Gastroesophageal sphincter (tissue), 4 donors: Measurements from ENCODE around the gene ATP6V0A4. TPM values are rescaled to one million over a fixed set of nuclear protein-coding genes. Genes with fewer than 3 reads are reported as not detected.
"Not testable (repeated sequence)": the region's sequence is repeated elsewhere in the genome, so short reads cannot be mapped to it uniquely, and the experiment has no call there.

ENCODE experiments used
- ATAC-seq: fragments of 150-250 bp; one replicate; pipeline ENCODE4 v1.9.1; 2016; ENCODE audit warnings: mild to moderate bottlenecking, moderate library complexity
- H3K27ac ChIP-seq, 4 donors: fragments of 200-600 bp; sonication (generic) in 3 of 4; 1 replicate in 3 of 4; 2 replicates in 1 of 4; pipeline ENCODE4 v1.5.1; 2016 to 2019
- H3K27me3 ChIP-seq: fragments of 200-600 bp; sonication (generic); one replicate; pipeline ENCODE4 v1.5.1; 2019
- H3K36me3 ChIP-seq, 2 donors: fragments of 200-600 bp; sonication (generic); one replicate each; pipeline ENCODE4 v1.5.1; 2019; ENCODE audit warnings: control low read depth in 1 of 2
- H3K4me1 ChIP-seq, 3 donors: fragments of 200-600 bp; sonication (generic); 1 replicate in 2 of 3; 2 replicates in 1 of 3; pipeline ENCODE4 v1.5.1; 2016 to 2019; ENCODE audit warnings: control low read depth in 2 of 3
- H3K4me3 ChIP-seq, 2 donors: fragments of 200-600 bp; sonication (generic); one replicate each; pipeline ENCODE4 v1.5.1; 2019; ENCODE audit warnings: mild to moderate bottlenecking in 1 of 2, moderate library complexity in 1 of 2
- H3K9me3 ChIP-seq, 3 donors: fragments of 200-600 bp; sonication (generic); one replicate each; pipeline ENCODE4 v1.5.1; 2017 to 2019; ENCODE audit warnings: control low read depth in 2 of 3
- EP300 ChIP-seq: sonication (generic); formaldehyde crosslinking; IDR thresholded peaks from one replicate; pipeline ENCODE4 v1.6.1; 2017; ENCODE audit warnings: antibody characterized with exemption, mild to moderate bottlenecking
- POLR2A ChIP-seq, 2 donors: fragments of 450-650 bp; IDR thresholded peaks; one replicate each; pipeline ENCODE4 v1.6.1; 2017; ENCODE audit warnings: antibody characterized with exemption in 2 of 2, mild to moderate bottlenecking in 2 of 2, moderate library complexity in 1 of 2
- POLR2AphosphoS5 ChIP-seq: sonication (generic); formaldehyde crosslinking; IDR thresholded peaks from one replicate; pipeline ENCODE4 v1.6.1; 2017; ENCODE audit warnings: antibody characterized with exemption
- whole genome bisulfite sequencing, 2 donors: methylation state at CpG; one replicate each; pipeline ENCODE4 v1.1.5; 2018; ENCODE audit warnings: low coverage in 1 of 2; 5-methylcytosine and 5-hydroxymethylcytosine counted together
- total RNA-seq, 4 donors: library from RNA; depleted of rRNA; stranded (reverse); fragments of >200 nt; gene quantifications; one replicate each; pipeline ENCODE4 v1.1.0, GENCODE V29; 2016
- TF ChIP-seq, protein P1 (sequence below), 4 experiments: fragments of 200-600 bp in 2 of 4; fragments of 450-650 bp in 2 of 4; sonication (generic) in 1 of 4; IDR thresholded peaks; one replicate each; pipeline ENCODE4 v1.5.1; 2017 to 2019; ENCODE audit warnings: antibody characterized with exemption in 4 of 4, mild to moderate bottlenecking in 2 of 4, moderate library complexity in 2 of 4

The ATP6V0A4 gene
- total RNA-seq, 4 donors from 2014 or later: 0.82 TPM; not detected in 3

DNA sequence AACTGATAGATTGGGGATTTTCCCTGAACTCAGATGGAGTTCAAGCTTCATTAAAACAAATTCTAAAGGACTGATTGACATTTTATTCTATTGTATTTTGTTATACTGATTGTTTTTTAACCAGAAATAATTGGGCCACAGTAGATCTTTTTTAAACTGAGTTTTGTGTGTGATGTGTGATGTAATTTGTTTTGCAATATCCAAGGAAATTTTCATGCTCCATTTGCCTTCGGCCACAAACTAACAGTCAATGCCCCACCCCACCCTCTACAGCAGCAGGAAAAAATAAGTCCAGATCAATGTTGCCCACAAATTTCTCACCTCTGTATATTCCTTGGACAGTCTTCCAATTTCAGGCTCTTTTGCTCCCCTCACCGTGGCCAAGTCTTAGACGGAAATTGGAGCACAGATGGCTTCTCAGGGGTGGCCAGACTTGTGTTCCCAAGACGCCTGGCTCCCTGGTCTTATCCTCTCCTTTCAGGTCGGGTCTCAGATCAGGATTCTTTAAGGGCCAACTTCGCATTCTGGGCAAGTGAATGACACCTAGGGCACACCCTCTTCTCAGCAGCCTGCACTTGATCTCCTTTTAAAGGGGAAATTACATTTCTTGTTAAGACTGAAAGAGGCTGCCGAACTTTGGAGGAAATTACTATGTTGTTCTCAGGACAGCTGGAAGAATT lies 97.0 kb downstream of the ATP6V0A4 start, which contains the start of gene SVOPL:
SVOPL (minus strand) TSS at position 506 of the 680 bp plus-strand sequence. CDS start 22,317 bp downstream, outside the sequence.
- Histone ChIP-seq H3K9me3 (no peaks in the 10 kb centered on the region), H3K27ac (no peak within 1 kb of the TSS), H3K4me3 (no peak within 1 kb of the TSS), H3K36me3 (no peaks in the 10 kb centered on the region), H3K4me1 (no peaks in the 10 kb centered on the region), H3K27me3 (no peaks in the 10 kb centered on the region)
- TF ChIP-seq, protein P1, sequence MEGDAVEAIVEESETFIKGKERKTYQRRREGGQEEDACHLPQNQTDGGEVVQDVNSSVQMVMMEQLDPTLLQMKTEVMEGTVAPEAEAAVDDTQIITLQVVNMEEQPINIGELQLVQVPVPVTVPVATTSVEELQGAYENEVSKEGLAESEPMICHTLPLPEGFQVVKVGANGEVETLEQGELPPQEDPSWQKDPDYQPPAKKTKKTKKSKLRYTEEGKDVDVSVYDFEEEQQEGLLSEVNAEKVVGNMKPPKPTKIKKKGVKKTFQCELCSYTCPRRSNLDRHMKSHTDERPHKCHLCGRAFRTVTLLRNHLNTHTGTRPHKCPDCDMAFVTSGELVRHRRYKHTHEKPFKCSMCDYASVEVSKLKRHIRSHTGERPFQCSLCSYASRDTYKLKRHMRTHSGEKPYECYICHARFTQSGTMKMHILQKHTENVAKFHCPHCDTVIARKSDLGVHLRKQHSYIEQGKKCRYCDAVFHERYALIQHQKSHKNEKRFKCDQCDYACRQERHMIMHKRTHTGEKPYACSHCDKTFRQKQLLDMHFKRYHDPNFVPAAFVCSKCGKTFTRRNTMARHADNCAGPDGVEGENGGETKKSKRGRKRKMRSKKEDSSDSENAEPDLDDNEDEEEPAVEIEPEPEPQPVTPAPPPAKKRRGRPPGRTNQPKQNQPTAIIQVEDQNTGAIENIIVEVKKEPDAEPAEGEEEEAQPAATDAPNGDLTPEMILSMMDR (IDR thresholded peaks at IDR 0.05): no peak
- TF ChIP-seq EP300 (no peak), POLR2AphosphoS5 (no peak), POLR2A (IDR thresholded peaks at IDR 0.05) (no peak)
- ATAC-seq: no peak
- WGBS, 2 donors: 69 to 73% methylated on average over 2 to 4 of the region's 7 CpGs

DNA sequence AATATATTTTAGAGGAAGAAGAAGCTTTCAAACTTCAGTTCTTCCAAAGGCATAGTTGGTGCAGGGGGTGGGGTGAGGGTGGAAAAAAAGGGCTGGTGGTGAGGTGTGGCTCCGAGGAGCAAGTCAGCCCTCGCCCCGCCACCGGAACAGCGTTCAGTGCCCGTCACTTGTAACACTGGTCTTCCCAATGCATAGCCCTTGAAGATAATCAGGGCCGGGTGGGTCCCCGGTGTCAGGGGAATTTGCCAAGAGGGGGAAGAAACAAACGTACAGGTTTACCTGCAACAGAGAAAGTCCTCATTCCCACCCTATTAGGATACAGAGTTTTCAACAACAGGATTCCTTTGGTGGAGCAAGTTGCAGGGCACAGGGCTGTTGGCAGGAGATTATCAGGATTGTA lies 98.3 kb downstream of the ATP6V0A4 start:
- TF ChIP-seq POLR2AphosphoS5 (no peak), POLR2A (IDR thresholded peaks at IDR 0.05) (no peak), EP300 (no peak)
- TF ChIP-seq, protein P1 (IDR thresholded peaks at IDR 0.05): no peak
- Histone ChIP-seq H3K4me3 (no peak overlapping the region), H3K4me1 (no peaks in the 10 kb centered on the region), H3K27me3 (no peaks in the 10 kb centered on the region), H3K36me3 (no peaks in the 10 kb centered on the region), H3K9me3 (no peaks in the 10 kb centered on the region), H3K27ac (no peak overlapping the region)
- 88 to 91% methylated on average over 4 to 9 of the region's 9 CpGs for WGBS, 2 donors
- ATAC-seq: no peak

DNA sequence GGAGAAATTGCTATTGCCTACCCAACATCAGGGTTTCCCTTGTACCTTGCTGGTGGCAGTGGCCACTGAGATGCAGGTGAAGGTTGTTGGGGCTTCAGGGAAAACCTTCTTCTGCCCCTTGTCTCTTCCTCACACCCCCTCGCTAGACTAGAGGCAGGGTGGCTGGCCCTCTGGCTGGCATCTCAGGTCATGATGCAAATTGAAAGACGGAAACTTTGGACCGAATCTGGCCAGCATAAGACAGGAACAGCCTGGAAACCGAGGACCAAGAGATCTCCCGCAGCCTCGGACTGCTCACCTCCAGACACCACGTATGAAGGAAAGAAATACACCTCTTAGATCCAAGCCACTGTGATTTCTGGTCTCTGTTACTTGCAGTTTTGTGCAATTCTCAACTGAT lies 99.7 kb downstream of the ATP6V0A4 start:
- Histone ChIP-seq H3K4me3 (no peak overlapping the region), H3K36me3 (no peaks in the 10 kb centered on the region), H3K9me3 (no peaks in the 10 kb centered on the region), H3K27me3 (no peaks in the 10 kb centered on the region), H3K27ac (no peak overlapping the region), H3K4me1 (no peaks in the 10 kb centered on the region)
- TF ChIP-seq EP300: no peak
- no peak for ATAC-seq
- 75 to 86% methylated on average over 4 to 7 of the region's 7 CpGs for WGBS, 2 donors

DNA sequence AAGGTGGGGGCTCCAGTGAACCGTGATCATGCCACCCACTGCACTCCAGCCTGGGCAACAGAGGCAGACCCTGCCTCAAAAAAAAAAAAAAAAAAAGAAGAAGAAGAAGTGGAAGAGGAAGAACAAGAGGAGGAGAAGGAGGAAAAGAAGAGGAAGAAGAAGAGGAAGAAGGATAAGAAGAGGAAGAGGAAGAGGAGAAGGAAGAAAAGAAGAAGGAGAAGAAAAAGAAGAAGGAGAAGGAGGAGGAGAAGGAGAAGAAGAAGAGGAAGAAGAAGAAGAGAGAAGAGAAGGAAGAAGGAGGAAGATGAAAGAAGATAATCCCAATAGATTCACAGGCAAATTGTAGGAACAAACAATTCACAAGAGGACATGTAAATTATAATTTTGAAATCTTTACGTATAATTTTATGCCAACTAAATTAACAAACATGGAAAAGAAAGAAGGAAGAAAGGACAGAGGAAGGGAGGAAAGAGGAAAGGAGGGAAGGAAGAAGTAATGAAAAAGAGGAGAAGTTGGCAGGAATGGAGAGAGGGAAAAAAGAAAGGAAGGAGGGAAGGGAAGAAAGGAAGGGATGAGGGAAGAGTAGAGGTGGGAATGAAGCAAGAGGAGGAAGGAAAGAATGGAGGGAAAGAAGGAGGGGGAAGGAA lies 100.3 kb downstream of the ATP6V0A4 start:
- Histone ChIP-seq H3K27ac (no peak overlapping the region), H3K4me3 (no peak overlapping the region), H3K36me3 (no peaks in the 10 kb centered on the region), H3K9me3 (no peaks in the 10 kb centered on the region), H3K27me3 (no peaks in the 10 kb centered on the region), H3K4me1 (no peaks in the 10 kb centered on the region)
- no peak for ATAC-seq
- TF ChIP-seq, protein P1 (IDR thresholded peaks at IDR 0.05): no peak
- no peak for TF ChIP-seq POLR2A (IDR thresholded peaks at IDR 0.05)
- no peak for TF ChIP-seq POLR2AphosphoS5
- TF ChIP-seq EP300: no peak
- 67 to 73% methylated on average over 2 of the region's 2 CpGs for WGBS, 2 donors

DNA sequence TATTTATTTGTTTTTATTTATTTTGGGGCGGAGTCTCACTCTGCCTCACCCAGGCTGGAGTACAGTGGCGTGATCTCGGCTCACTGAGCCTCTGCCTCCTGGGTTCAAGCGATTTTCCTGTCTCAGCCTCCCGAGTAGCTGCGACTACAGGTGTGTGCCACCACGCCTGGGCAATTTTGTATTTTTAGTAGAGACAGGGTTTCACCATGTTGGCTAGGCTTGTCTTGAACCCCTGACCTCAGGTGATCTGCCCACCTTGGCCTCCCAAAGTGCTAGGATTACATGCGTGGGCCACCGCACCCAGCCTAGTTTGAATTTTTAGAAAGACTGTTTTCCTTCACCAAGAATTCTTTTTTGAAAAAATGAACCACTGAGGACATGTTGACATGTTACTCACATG lies 102.2 kb downstream of the ATP6V0A4 start:
- 78% methylated on average over 5 to 7 of the region's 9 CpGs for WGBS, 2 donors
- H3K9me3 ChIP-seq, H3K27ac ChIP-seq, H3K36me3 ChIP-seq, H3K27me3 ChIP-seq, ATAC-seq, H3K4me1 ChIP-seq, H3K4me3 ChIP-seq: not testable (repeated sequence)

DNA sequence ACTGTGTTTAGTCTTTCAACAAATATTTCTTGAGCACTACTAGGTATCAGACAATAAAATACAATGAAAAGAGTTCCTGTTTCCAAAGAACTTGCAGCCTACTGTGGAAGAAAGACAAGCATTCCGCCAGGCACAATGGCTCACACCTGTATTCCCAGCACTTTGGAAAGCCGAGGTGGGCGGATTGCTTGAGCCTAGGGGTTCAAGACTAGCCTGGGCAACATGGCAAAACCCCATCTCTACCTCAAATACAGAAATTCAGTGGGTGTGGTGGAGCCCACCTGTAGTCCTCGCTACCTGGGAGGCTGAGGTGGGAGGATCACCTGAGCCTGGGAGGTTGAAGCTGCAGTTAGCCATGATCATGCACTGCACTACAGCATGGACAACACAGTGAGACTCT lies 102.9 kb downstream of the ATP6V0A4 start:
- H3K9me3 ChIP-seq: no peaks in the 10 kb centered on the region
- WGBS, 2 donors: 93 to 100% methylated on average over 3 to 4 of the region's 4 CpGs
- H3K27ac ChIP-seq: no peak overlapping the region
- no peaks in the 10 kb centered on the region for H3K36me3 ChIP-seq
- no peaks in the 10 kb centered on the region for H3K4me1 ChIP-seq
- no peak for TF ChIP-seq EP300
- ATAC-seq: no peak
- H3K27me3 ChIP-seq: no peaks in the 10 kb centered on the region
- no peak overlapping the region for H3K4me3 ChIP-seq
